ENCODE results near the gene CDO1. TPM values are rescaled to one million over a fixed set of nuclear protein-coding genes. Genes with fewer than 3 reads are reported as not detected.
A peak's percentile ranks its signal among the peaks of the same experiment; 100 is the strongest.

CDO1 gene
- total and polyA plus RNA-seq, 2 of the 8 experiments (the other 6 are each of a cell fraction or from before 2014, with no cell fraction given), result 26.1 to 29.5 TPM

DNA sequence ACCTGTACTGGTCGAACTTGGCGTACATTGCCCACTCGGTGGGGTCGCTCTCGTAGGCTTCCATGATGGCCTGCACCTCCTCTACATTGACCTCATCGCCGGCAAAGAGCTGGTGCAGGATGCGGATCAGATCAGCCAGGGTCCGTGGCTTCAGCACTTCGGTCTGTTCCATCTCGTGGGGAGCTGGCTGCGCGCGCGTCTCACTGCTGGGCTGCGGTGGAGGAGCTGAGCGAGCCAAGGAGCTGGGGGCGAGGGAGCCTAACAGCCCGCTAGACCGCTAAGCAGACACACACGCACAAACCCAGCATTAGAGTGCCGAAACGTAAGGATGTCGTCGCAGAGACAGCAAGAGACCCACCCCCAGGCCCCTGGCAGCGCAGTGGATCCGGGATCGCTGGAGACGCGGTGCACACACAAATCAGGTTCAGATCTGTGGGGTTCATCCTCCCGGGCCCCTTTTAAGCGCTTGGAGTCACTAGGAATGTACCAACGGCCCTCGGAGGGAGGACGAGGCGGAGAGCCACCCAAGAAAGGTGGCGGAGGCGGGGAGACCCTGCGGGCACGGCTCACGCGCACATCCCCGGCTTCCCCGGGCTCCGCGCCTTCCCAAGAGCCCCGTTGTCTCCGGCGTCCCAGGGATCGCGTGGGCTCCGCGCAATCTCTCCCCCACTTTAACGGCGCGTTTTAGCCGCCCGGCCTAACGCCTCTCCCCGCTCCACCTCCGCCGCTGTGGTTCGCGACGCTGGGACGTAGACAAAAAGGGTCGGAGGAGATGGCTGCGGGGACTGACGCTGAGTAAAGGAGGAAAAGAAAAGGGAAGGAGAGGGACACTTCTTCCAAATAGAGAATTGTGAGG, at the start of gene CDO1 (continued):
- TF ChIP-seq ATF2 (IDR thresholded peaks at IDR 0.05; ENCODE audit: low read length), result no peak
- TF ChIP-seq RXRA (IDR thresholded peaks at IDR 0.05; ENCODE audit: insufficient read depth, low read depth, low read length), result no peak
- no peak for TF ChIP-seq KDM5A (IDR thresholded peaks at IDR 0.05; ENCODE audit: low read length)
- 0 out of 2 replicates have a peak, but pooled peaks have one; percentile 27 for TF ChIP-seq SP1 (IDR thresholded peaks at IDR 0.05; ENCODE audit: low read depth, low read length)
- 0 out of 2 replicates have a peak, but pooled peaks have one; percentile 37 for TF ChIP-seq YY1 (IDR thresholded peaks at IDR 0.05; ENCODE audit: low read depth, low read length)
- TF ChIP-seq JUND (IDR thresholded peaks at IDR 0.05; ENCODE audit: low read length), result peak; percentile 82
- TF ChIP-seq, protein P1, sequence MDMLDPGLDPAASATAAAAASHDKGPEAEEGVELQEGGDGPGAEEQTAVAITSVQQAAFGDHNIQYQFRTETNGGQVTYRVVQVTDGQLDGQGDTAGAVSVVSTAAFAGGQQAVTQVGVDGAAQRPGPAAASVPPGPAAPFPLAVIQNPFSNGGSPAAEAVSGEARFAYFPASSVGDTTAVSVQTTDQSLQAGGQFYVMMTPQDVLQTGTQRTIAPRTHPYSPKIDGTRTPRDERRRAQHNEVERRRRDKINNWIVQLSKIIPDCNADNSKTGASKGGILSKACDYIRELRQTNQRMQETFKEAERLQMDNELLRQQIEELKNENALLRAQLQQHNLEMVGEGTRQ (IDR thresholded peaks at IDR 0.05; ENCODE audit: low read length), result no peak
- TF ChIP-seq CTBP2 (IDR thresholded peaks at IDR 0.05; ENCODE audit: borderline replicate concordance, insufficient read depth, insufficient read length, low read length), result peak; percentile 22
- TF ChIP-seq SUZ12 (IDR thresholded peaks at IDR 0.05; ENCODE audit: low read length), result no peak
- no peak for TF ChIP-seq CEBPB (IDR thresholded peaks at IDR 0.05; ENCODE audit: low read depth, low read length)
- 0 out of 2 replicates have a peak, but pooled peaks have one; percentile 27 for TF ChIP-seq TCF12 (IDR thresholded peaks at IDR 0.05; ENCODE audit: low read depth, low read length)
- TF ChIP-seq, protein P2, sequence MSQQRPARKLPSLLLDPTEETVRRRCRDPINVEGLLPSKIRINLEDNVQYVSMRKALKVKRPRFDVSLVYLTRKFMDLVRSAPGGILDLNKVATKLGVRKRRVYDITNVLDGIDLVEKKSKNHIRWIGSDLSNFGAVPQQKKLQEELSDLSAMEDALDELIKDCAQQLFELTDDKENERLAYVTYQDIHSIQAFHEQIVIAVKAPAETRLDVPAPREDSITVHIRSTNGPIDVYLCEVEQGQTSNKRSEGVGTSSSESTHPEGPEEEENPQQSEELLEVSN (IDR thresholded peaks at IDR 0.05), result no peak
- TF ChIP-seq CBX8 (IDR thresholded peaks at IDR 0.05; ENCODE audit: borderline replicate concordance, low read depth, low read length), result no peak
- no peak for TF ChIP-seq CTCF (IDR thresholded peaks at IDR 0.05; ENCODE audit: control extremely low read depth in 1 of 3, insufficient read depth in 1 of 3, low read depth in 1 of 3, low read length in 3 of 3)
- TF ChIP-seq FOSL1 (IDR thresholded peaks at IDR 0.05; ENCODE audit: insufficient read depth, low read depth, low read length), result no peak
- peak; percentile 76; the same call in 1 of the 2 replicates for TF ChIP-seq RBBP5 (IDR thresholded peaks at IDR 0.05; ENCODE audit: borderline replicate concordance, low read depth, low read length)
- TF ChIP-seq SAP30 (IDR thresholded peaks at IDR 0.05; ENCODE audit: insufficient read depth, insufficient replicate concordance, low read length), result no peak
